HPDE6-E6E7 (cell line): ENCODE results near the gene XCL1.
"Not testable (repeated sequence)": the region's sequence is repeated elsewhere in the genome, so short reads cannot be mapped to it uniquely, and the experiment has no call there.

Experiments used
- DNase-seq: peaks from one replicate; pipeline ENCODE4 v3.0.0; 2011; ENCODE audit warnings: missing footprints; ENCODE audit errors: extremely low spot score

XCL1 gene

GRCh38 chr1:168567568-168567967, 8.8 kb upstream of the XCL1 start:
- DNase-seq: no peak

- DNase-seq: no peak
These were observed 8.1 kb upstream of the XCL1 start for GRCh38 chr1:168568346-168568745.

DNA sequence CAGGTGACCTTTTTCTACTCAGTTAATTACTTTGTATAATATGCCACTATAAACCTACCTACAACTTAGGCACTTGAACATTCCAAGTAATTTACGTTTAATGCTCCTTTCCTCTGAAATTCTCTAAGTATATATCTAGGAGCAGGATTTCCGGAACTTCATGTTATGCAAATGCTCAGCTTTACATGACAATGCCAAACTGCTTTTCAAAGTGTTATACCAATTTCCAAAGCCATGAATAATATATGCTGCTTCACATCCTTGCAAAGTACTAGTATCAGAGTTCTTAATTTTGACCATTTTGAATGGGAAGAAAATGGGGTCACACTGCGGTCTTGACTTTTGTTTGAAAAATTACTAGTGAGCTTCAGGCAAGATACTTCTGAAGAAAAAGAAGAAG, 5.8 kb upstream of the XCL1 start:
- DNase-seq: no peak

- no peak for DNase-seq
These were observed 3.8 kb upstream of the XCL1 start for GRCh38 chr1:168572633-168573032.

DNA sequence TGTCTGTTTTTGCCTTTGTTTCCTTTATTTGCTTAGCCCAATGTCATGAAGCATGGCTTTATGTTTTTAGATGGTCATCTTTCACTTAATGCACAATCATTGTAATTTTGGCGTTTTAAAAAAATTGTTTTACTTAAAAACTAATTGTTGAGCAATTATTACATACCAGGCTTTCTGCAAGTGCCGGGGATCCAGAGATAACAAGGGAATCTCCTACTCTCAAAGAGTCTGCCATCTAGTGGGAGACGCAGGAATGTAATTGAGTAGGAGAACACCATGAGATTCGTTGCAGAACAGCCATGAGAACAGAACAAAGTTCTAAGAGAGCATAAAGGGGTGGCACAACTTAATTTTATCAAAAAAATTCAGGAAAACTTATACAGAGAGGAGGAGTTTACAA, 2.2 kb upstream of the XCL1 start:
- DNase-seq: not testable (repeated sequence)

GRCh38 chr1:168578531-168579185, 2.3 kb downstream of the XCL1 start:
- DNase-seq: not testable (repeated sequence)

- DNase-seq: not testable (repeated sequence)
These were observed 3.9 kb downstream of the XCL1 start for GRCh38 chr1:168580290-168580689.

GRCh38 chr1:168580991-168581390, 4.6 kb downstream of the XCL1 start:
- not testable (repeated sequence) for DNase-seq

DNA sequence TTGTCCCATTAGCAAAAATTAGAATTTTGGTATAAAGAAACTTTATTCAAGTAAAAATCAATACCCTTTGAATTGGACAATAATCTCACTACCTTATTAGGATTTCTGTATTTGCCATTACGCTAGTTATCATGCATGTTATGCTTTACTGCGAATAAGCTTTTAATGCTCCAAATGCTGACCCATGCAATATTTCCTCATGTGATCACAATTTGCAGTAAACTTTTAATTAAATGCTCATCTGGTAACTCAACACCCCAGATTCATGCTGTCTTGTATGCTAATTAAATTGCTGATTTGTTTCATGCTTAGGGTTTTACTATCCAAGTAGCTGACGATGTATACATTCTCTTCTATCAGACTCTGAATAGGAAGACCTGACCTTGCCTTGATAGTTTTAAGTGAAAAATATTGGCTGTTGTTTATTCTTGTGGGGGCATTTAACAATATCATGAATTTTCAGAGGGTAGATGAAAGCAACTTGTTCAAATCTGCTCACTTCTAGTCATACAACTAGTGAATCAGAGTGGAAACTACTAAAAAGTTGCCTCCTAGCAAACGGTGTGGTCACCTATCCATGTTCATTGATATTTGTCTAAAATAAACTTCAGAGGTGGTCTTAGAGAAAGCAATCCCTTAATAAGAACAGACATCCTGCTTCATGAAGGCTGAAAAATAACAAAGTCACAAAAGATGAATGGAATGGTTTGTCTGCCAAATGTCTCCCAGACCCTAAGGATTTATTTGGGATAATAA, 5.6 kb downstream of the XCL1 start:
- DNase-seq: no peak

- no peak for DNase-seq
These were observed 6.4 kb downstream of the XCL1 start for GRCh38 chr1:168582688-168583336.

DNA sequence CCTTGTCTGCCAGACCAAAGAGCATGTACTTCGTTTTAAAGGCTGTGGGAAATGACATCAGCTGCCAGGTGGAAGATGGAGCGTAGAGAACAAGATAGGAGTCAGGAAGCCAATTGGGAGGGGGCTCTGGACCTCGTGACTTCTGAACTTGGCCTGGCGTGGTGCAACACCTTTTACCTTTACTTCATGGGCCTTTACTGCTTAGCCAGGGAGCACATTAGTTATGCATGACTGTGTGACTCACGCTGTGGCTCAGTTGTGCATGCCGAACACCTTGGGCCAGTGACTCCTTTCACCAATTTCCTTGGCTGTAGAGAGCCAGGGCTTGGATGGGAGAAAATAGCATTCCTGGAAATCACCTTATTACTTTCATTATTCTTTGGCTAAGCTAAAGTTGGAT, 7.2 kb downstream of the XCL1 start:
- no peak for DNase-seq

- no peak for DNase-seq
These were observed 8.8 kb downstream of the XCL1 start for GRCh38 chr1:168585191-168585590.

DNA sequence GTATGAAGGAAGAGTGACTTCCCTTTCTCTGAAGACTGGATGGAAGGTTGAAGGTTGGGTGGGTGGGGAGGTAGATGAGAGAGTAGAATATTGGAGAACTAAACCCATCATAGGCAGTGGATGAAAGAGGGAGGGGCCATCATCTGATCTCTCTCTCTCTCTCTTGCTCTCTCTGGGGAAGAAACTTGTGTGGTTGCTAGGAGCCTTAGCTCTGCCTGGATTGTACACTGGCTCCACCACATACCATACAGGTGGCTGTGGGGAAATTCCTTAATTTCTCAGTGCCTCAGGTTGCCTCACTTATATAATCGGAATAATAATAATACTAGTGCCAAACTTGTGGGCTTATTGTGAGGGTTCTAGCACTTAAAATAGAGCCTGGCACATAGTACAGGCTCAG, 9.5 kb downstream of the XCL1 start:
- DNase-seq: no peak

- no peak for DNase-seq
These were observed 12.8 kb downstream of the XCL1 start for GRCh38 chr1:168589167-168589566.

GRCh38 chr1:168591066-168591465, 14.7 kb downstream of the XCL1 start:
- DNase-seq: no peak

DNA sequence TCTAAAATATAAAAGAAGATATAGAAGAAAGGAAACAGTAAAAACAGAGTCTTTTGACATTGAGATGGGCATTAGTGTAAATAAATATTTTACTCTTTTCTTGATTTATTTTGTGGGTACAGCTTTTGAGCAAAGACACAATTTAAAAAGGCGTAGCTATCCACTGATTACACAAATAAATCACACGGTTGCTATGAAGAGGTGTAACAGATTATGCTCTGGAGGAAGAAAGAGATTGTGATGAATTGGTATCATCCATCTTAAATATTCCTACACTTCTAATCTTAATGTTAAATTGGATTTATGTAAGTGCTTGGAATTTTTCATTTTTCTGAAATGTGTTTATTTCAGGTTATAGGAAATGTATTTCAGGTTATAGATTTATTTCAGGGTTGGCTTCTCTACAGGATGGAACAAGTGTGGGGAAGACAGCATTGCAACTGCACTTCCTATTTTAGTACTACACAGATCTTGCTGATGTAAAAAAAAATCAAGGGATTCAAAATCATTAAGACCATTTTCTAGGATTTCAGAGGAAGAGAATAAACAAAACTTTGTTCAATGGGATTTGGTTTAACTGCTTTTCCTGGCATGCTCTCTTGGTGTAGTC, 15.3 kb downstream of the XCL1 start:
- DNase-seq: no peak

DNA sequence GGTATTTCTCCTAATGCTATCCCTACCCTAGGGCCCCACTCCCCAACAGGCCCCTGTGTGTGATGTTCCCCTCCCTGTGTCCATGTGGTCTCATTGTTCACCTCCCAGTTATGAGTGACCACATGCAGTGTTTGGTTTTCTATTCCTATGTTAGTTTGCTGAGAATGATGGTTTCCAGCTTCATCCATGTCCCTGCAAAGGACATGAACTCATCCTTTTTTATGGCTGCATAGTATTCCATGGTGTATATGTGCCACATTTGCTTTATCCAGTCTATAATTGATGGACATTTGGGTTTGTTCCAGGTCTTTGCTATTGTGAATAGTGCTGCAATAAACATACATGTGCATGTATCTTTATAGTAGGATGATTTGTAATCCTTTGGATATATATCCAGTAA, 19.0 kb downstream of the XCL1 start:
- not testable (repeated sequence) for DNase-seq

- no peak for DNase-seq
These were observed 21.7 kb downstream of the XCL1 start for GRCh38 chr1:168598125-168598524.

GRCh38 chr1:168598892-168599291, 22.5 kb downstream of the XCL1 start:
- no peak for DNase-seq

- no peak for DNase-seq
These were observed 23.2 kb downstream of the XCL1 start for GRCh38 chr1:168599641-168600040.

- DNase-seq: no peak
These were observed 24.6 kb downstream of the XCL1 start for GRCh38 chr1:168601051-168601450.

GRCh38 chr1:168603501-168604110, 27.2 kb downstream of the XCL1 start:
- DNase-seq: peak; percentile 61
